Measurements from ENCODE around the gene CAB39. TPM values are rescaled to one million over a fixed set of nuclear protein-coding genes. Genes with fewer than 3 reads are reported as not detected.
A peak's percentile ranks its signal among the peaks of the same experiment; 100 is the strongest.

Gene CAB39
- total RNA-seq, 2 donors from 2014 or later, result 87.8 to 121 TPM

GRCh38 chr2:230691005-230691647 is 21.5 kb upstream of the CAB39 start:
- no peak for DNase-seq
- no peaks in the 10 kb centered on the region for H3K4me1 ChIP-seq
- intact Hi-C loops (cut with DNase I), result no loop called here
- H3K9ac ChIP-seq (ENCODE audit: low read depth in 2 of 2, low read length in 2 of 2), result no peak overlapping the region
- no peak overlapping the region for H3K27ac ChIP-seq
- H3K4me3 ChIP-seq, result no peak overlapping the region
- no peaks in the 10 kb centered on the region for H3K36me3 ChIP-seq
- no peaks in the 10 kb centered on the region for H3K9me3 ChIP-seq
- H3K27me3 ChIP-seq, result no peaks in the 10 kb centered on the region
- no peak for TF ChIP-seq CTCF (IDR thresholded peaks at IDR 0.05)

- H3K9me3 ChIP-seq, result no peaks in the 10 kb centered on the region
- no peak for TF ChIP-seq CTCF (IDR thresholded peaks at IDR 0.05)
- intact Hi-C loops (cut with DNase I), result no loop called here
- no peak overlapping the region for H3K4me3 ChIP-seq
- no peak for DNase-seq
- no peaks in the 10 kb centered on the region for H3K36me3 ChIP-seq
- H3K4me1 ChIP-seq, result no peaks in the 10 kb centered on the region
- no peaks in the 10 kb centered on the region for H3K27me3 ChIP-seq
- H3K9ac ChIP-seq (ENCODE audit: low read depth in 2 of 2, low read length in 2 of 2), result no peak overlapping the region
- no peak overlapping the region for H3K27ac ChIP-seq
Observed at GRCh38 chr2:230692760-230693159, 19.9 kb upstream of the CAB39 start.

GRCh38 chr2:230693411-230693810 is 19.2 kb upstream of the CAB39 start:
- Histone ChIP-seq H3K27me3 (no peaks in the 10 kb centered on the region), H3K27ac (no peak overlapping the region), H3K36me3 (no peaks in the 10 kb centered on the region), H3K9me3 (no peaks in the 10 kb centered on the region), H3K9ac (ENCODE audit: low read depth in 2 of 2, low read length in 2 of 2) (no peak overlapping the region), H3K4me3 (no peak overlapping the region), H3K4me1 (no peaks in the 10 kb centered on the region)
- TF ChIP-seq CTCF (IDR thresholded peaks at IDR 0.05), result no peak
- DNase-seq, result no peak
- intact Hi-C loops (cut with DNase I), result no loop called here

- H3K9ac ChIP-seq (ENCODE audit: low read depth in 2 of 2, low read length in 2 of 2), result no peak overlapping the region
- peak; percentile 57 for DNase-seq
- no peak for TF ChIP-seq CTCF (IDR thresholded peaks at IDR 0.05)
- H3K4me1 ChIP-seq, result no peaks in the 10 kb centered on the region
- H3K9me3 ChIP-seq, result no peaks in the 10 kb centered on the region
- H3K27me3 ChIP-seq, result no peaks in the 10 kb centered on the region
- H3K36me3 ChIP-seq, result no peaks in the 10 kb centered on the region
- H3K4me3 ChIP-seq, result no peak overlapping the region
- H3K27ac ChIP-seq, result no peak overlapping the region
- intact Hi-C loops (cut with DNase I), result no loop called here
Observed at GRCh38 chr2:230694241-230694640, 18.4 kb upstream of the CAB39 start.

- Histone ChIP-seq H3K27ac (no peak overlapping the region), H3K36me3 (no peaks in the 10 kb centered on the region), H3K9ac (ENCODE audit: low read depth in 2 of 2, low read length in 2 of 2) (no peak overlapping the region), H3K27me3 (no peaks in the 10 kb centered on the region), H3K4me3 (no peak overlapping the region), H3K4me1 (no peaks in the 10 kb centered on the region), H3K9me3 (no peaks in the 10 kb centered on the region)
- no peak for DNase-seq
- no peak for TF ChIP-seq CTCF (IDR thresholded peaks at IDR 0.05)
- intact Hi-C loops (cut with DNase I), result no loop called here
Observed at GRCh38 chr2:230695551-230695950, 17.1 kb upstream of the CAB39 start.

Data from colonic mucosa (tissue), 4 donors.